HL-60 (cell line): ENCODE measurements around the gene MED15.

Experiments
- DNase-seq, 2 experiments: peaks; one replicate each; pipeline ENCODE4 v3.0.0-alpha.2; 2010 to 2020; ENCODE audit warnings: low read depth in 1 of 2, low spot score in 1 of 2
- H3K27ac ChIP-seq: fragments of 250-450 bp; sonication (Bioruptor Pico); replicated peaks from 2 replicates; pipeline ENCODE4 v1.5.1; 2020; ENCODE audit warnings: mild to moderate bottlenecking, moderate library complexity
- H3K27me3 ChIP-seq: fragments of 250-450 bp; sonication (Bioruptor Pico); 2 replicates; pipeline ENCODE4 v1.5.1; 2021; ENCODE audit warnings: mild to moderate bottlenecking, moderate library complexity; ENCODE audit not compliant: insufficient read depth, poor library complexity, severe bottlenecking
- H3K4me3 ChIP-seq: replicated peaks from 2 replicates; pipeline ENCODE4 v1.5.1; 2011; ENCODE audit warnings: mild to moderate bottlenecking, control low read depth, low read length; ENCODE audit not compliant: insufficient read depth
- CTCF ChIP-seq: IDR thresholded peaks from one replicate; pipeline ENCODE4 v1.5.1; 2011; ENCODE audit warnings: low read length, control low read depth, inconsistent platforms; ENCODE audit not compliant: insufficient read depth
- GABPA ChIP-seq: IDR thresholded peaks from 2 replicates; pipeline ENCODE4 v1.6.1; 2012; ENCODE audit warnings: low read depth
- POLR2AphosphoS5 ChIP-seq: IDR thresholded peaks from 2 replicates; pipeline ENCODE4 v1.6.1; 2012; ENCODE audit warnings: low read depth
- REST ChIP-seq: IDR thresholded peaks from 2 replicates; pipeline ENCODE4 v1.6.1; 2012; ENCODE audit warnings: low read depth; ENCODE audit not compliant: insufficient replicate concordance
- SPI1 ChIP-seq: IDR thresholded peaks from 2 replicates; pipeline ENCODE4 v1.6.1; 2012; ENCODE audit warnings: low read depth, mild to moderate bottlenecking, borderline replicate concordance

The MED15 gene

GRCh38 chr22:20635227-20635591, 127.8 kb downstream of the MED15 start:
- H3K4me3 ChIP-seq: no peak overlapping the region
- no peak for DNase-seq
- no peaks in the 10 kb centered on the region for H3K27me3 ChIP-seq
- no peak overlapping the region for H3K27ac ChIP-seq
- TF ChIP-seq SPI1 (no peak), CTCF (no peak), GABPA (no peak), REST (no peak), POLR2AphosphoS5 (no peak)

- no peaks in the 10 kb centered on the region for H3K27me3 ChIP-seq
- TF ChIP-seq POLR2AphosphoS5 (no peak), GABPA (no peak), SPI1 (no peak), CTCF (no peak), REST (no peak)
- H3K4me3 ChIP-seq: no peak overlapping the region
- H3K27ac ChIP-seq: no peak overlapping the region
- DNase-seq: no peak
Observed at GRCh38 chr22:20636075-20636812, 128.8 kb downstream of the MED15 start.

- Histone ChIP-seq H3K27ac (no peak overlapping the region), H3K4me3 (no peak overlapping the region), H3K27me3 (no peaks in the 10 kb centered on the region)
- DNase-seq: no peak
- TF ChIP-seq SPI1 (no peak), REST (no peak), POLR2AphosphoS5 (no peak), GABPA (no peak), CTCF (no peak)
Observed at GRCh38 chr22:20636945-20637344, 129.5 kb downstream of the MED15 start.
